Endodermal cell (in vitro differentiated cells): ENCODE results near the gene PTPRN2. TPM values are rescaled to one million over a fixed set of nuclear protein-coding genes. Genes with fewer than 3 reads are reported as not detected.

ENCODE experiments used
- DNase-seq: peaks from one replicate; pipeline ENCODE4 v3.0.0-alpha.2; 2017
- H3K27ac ChIP-seq: 2 replicates; pipeline ENCODE4 v1.5.1; 2013; ENCODE audit warnings: mild to moderate bottlenecking, low read depth, low read length, moderate library complexity
- H3K27me3 ChIP-seq: 2 replicates; pipeline ENCODE4 v1.6.1; 2013; ENCODE audit warnings: mild to moderate bottlenecking, low read length, moderate library complexity; ENCODE audit not compliant: insufficient read depth, control insufficient read depth, poor library complexity, severe bottlenecking
- H3K36me3 ChIP-seq: 2 replicates; pipeline ENCODE4 v1.7.0; 2013; ENCODE audit warnings: mild to moderate bottlenecking, low read length, moderate library complexity; ENCODE audit not compliant: control insufficient read depth, insufficient read depth
- H3K4me1 ChIP-seq: one replicate; pipeline ENCODE4 v1.7.0; 2013; ENCODE audit warnings: low read length; ENCODE audit not compliant: control insufficient read depth, insufficient read depth
- H3K4me3 ChIP-seq: 2 replicates; pipeline ENCODE4 v1.5.1; 2013; ENCODE audit warnings: mild to moderate bottlenecking, low read length, moderate library complexity
- H3K9ac ChIP-seq: 2 replicates; pipeline ENCODE4 v1.6.1; 2013; ENCODE audit warnings: mild to moderate bottlenecking, low read length, moderate library complexity; ENCODE audit not compliant: poor library complexity, severe bottlenecking; ENCODE audit errors: extremely low read depth
- H3K9me3 ChIP-seq: 2 replicates; pipeline ENCODE4 v1.6.1; 2013; ENCODE audit warnings: mild to moderate bottlenecking, low read length, moderate library complexity; ENCODE audit not compliant: control insufficient read depth
- H3K27ac Mint-ChIP-seq: 2 replicates; pipeline ENCODE4 v1.8.0; 2020; ENCODE audit warnings: mixed read lengths
- H3K27me3 Mint-ChIP-seq: 2 replicates; pipeline ENCODE4 v1.8.0; 2021; ENCODE audit warnings: mild to moderate bottlenecking, mixed read lengths; ENCODE audit not compliant: insufficient read depth
- H3K36me3 Mint-ChIP-seq: 2 replicates; pipeline ENCODE4 v1.8.0; 2020; ENCODE audit warnings: low read depth, mixed read lengths
- H3K4me1 Mint-ChIP-seq: 2 replicates; pipeline ENCODE4 v1.8.0; 2020; ENCODE audit warnings: mixed read lengths
- H3K4me3 Mint-ChIP-seq: 2 replicates; pipeline ENCODE4 v1.8.0; 2020; ENCODE audit warnings: mild to moderate bottlenecking, moderate library complexity, mixed read lengths
- H3K9me3 Mint-ChIP-seq: 2 replicates; pipeline ENCODE4 v1.8.0; 2020; ENCODE audit warnings: mild to moderate bottlenecking, mixed read lengths
- CTCF ChIP-seq: fragments of 200-600 bp; sonication (generic); conservative IDR thresholded peaks from 2 replicates; pipeline ENCODE4 v1.5.0; 2021; ENCODE audit warnings: antibody characterized with exemption, mild to moderate bottlenecking
- WGBS, 2 experiments: methylation state at CpG; one replicate each; pipeline versions ENCODE4 v1.1.5 to v1.1.7; 2013; ENCODE audit warnings: missing lambda C conversion rate in 2 of 2, mixed read lengths in 1 of 2; ENCODE audit not compliant: insufficient coverage in 1 of 2, insufficient read length in 1 of 2; 5-methylcytosine and 5-hydroxymethylcytosine counted together
- total RNA-seq, 2 donors: library from RNA; stranded (reverse); fragmentation: NEBNext Ultra II Directional in 1 of 2; extraction: Animal tissue kit (Norgen Biotek cat#: 25700) in 1 of 2; gene quantifications; 2 replicates in 1 of 2; 3 replicates in 1 of 2; pipeline ENCODE4 v1.2.1, GENCODE V29; 2021

The PTPRN2 gene
- total RNA-seq, 2 donors from 2014 or later: 0.69 to 1.2 TPM

GRCh38 chr7:158227258-158227984, 360.2 kb downstream of the PTPRN2 start:
- Mint-ChIP-seq H3K4me1 (no peaks in the 10 kb centered on the region), H3K4me3 (no peak overlapping the region), H3K27ac (no peak overlapping the region), H3K9me3 (peaks cover 28% of the 10 kb centered on the region), H3K27me3 (no peaks in the 10 kb centered on the region), H3K36me3 (peaks cover 3% of the 10 kb centered on the region)
- peaks cover 94% of the 10 kb centered on the region for H3K9me3 ChIP-seq
- H3K4me3 ChIP-seq: no peak overlapping the region
- DNase-seq: no peak
- H3K27me3 ChIP-seq: no peaks in the 10 kb centered on the region
- WGBS, 2 experiments: 74 to 77% methylated on average over 9 to 13 of the region's 13 CpGs
- TF ChIP-seq CTCF: no peak
- H3K9ac ChIP-seq: no peak overlapping the region
- no peaks in the 10 kb centered on the region for H3K4me1 ChIP-seq
- H3K27ac ChIP-seq: no peak overlapping the region
- no peaks in the 10 kb centered on the region for H3K36me3 ChIP-seq

- H3K4me3 Mint-ChIP-seq: no peak overlapping the region
These were observed 371.4 kb downstream of the PTPRN2 start for GRCh38 chr7:158216198-158216597.

GRCh38 chr7:158209435-158209834, 378.2 kb downstream of the PTPRN2 start:
- Mint-ChIP-seq H3K27me3 (peaks cover 2% of the 10 kb centered on the region), H3K4me1 (no peaks in the 10 kb centered on the region), H3K4me3 (no peak overlapping the region), H3K9me3 (peaks cover 11% of the 10 kb centered on the region), H3K27ac (no peak overlapping the region), H3K36me3 (no peaks in the 10 kb centered on the region)
- DNase-seq: no peak
- Histone ChIP-seq H3K36me3 (no peaks in the 10 kb centered on the region), H3K27ac (no peak overlapping the region), H3K9me3 (peaks cover 83% of the 10 kb centered on the region), H3K4me3 (no peak overlapping the region), H3K27me3 (no peaks in the 10 kb centered on the region), H3K4me1 (no peaks in the 10 kb centered on the region), H3K9ac (no peak overlapping the region)
- 64 to 65% methylated on average over 1 of the region's 1 CpG for WGBS, 2 experiments
- TF ChIP-seq CTCF: no peak

More at GRCh38 chr7:158216198-158216597, 371.4 kb downstream of the PTPRN2 start:
- no peak for DNase-seq
- H3K27ac Mint-ChIP-seq: no peak overlapping the region
- Histone ChIP-seq H3K9me3 (peaks cover 94% of the 10 kb centered on the region), H3K36me3 (no peaks in the 10 kb centered on the region), H3K4me3 (no peak overlapping the region), H3K27me3 (no peaks in the 10 kb centered on the region), H3K27ac (no peak overlapping the region), H3K9ac (no peak overlapping the region), H3K4me1 (no peaks in the 10 kb centered on the region)
- H3K36me3 Mint-ChIP-seq: no peaks in the 10 kb centered on the region
- no peak for TF ChIP-seq CTCF
- no peaks in the 10 kb centered on the region for H3K27me3 Mint-ChIP-seq
- no peaks in the 10 kb centered on the region for H3K4me1 Mint-ChIP-seq
- H3K9me3 Mint-ChIP-seq: peaks cover 15% of the 10 kb centered on the region
